Endothelial cell (in vitro differentiated cells): ENCODE measurements around the gene TMEM109. TPM values are rescaled to one million over a fixed set of nuclear protein-coding genes. Genes with fewer than 3 reads are reported as not detected.

Experiments
- DNase-seq: peaks from one replicate; pipeline ENCODE4 v3.0.0; 2021; ENCODE audit warnings: low spot score
- H3K27ac Mint-ChIP-seq: one replicate; pipeline ENCODE4 v1.8.0; 2021; ENCODE audit warnings: mixed read lengths, inconsistent platforms; ENCODE audit not compliant: unreplicated experiment
- H3K27me3 Mint-ChIP-seq: one replicate; pipeline ENCODE4 v1.8.0; 2021; ENCODE audit warnings: mild to moderate bottlenecking, moderate library complexity, mixed read lengths, inconsistent platforms; ENCODE audit not compliant: unreplicated experiment
- H3K36me3 Mint-ChIP-seq: one replicate; pipeline ENCODE4 v1.8.0; 2021; ENCODE audit warnings: mild to moderate bottlenecking, low read depth, mixed read lengths, inconsistent platforms; ENCODE audit not compliant: unreplicated experiment
- H3K4me1 Mint-ChIP-seq: one replicate; pipeline ENCODE4 v1.8.0; 2021; ENCODE audit warnings: mild to moderate bottlenecking, mixed read lengths, inconsistent platforms; ENCODE audit not compliant: unreplicated experiment
- H3K4me3 Mint-ChIP-seq: one replicate; pipeline ENCODE4 v1.8.0; 2021; ENCODE audit warnings: mild to moderate bottlenecking, mixed read lengths, inconsistent platforms; ENCODE audit not compliant: unreplicated experiment
- H3K9me3 Mint-ChIP-seq: one replicate; pipeline ENCODE4 v1.8.0; 2021; ENCODE audit warnings: mixed read lengths, inconsistent platforms; ENCODE audit not compliant: unreplicated experiment
- CTCF ChIP-seq: fragments of 200-600 bp; sonication (generic); IDR thresholded peaks from one replicate; pipeline ENCODE4 v1.5.0; 2021; ENCODE audit warnings: antibody characterized with exemption; ENCODE audit not compliant: unreplicated experiment
- total RNA-seq: library from RNA; stranded (reverse); fragmentation: NEBNext Ultra II Directional; extraction: Animal tissue kit (Norgen Biotek cat#: 25700); gene quantifications from one replicate; pipeline ENCODE4 v1.2.1, GENCODE V29; 2021; ENCODE audit not compliant: unreplicated experiment

The TMEM109 gene
- total RNA-seq, 1 donor from 2014 or later, result 95.1 TPM

- H3K4me3 Mint-ChIP-seq, result no peak overlapping the region
- H3K27ac Mint-ChIP-seq, result no peak overlapping the region
- no peaks in the 10 kb centered on the region for H3K9me3 Mint-ChIP-seq
- TF ChIP-seq CTCF, result no peak
- no peaks in the 10 kb centered on the region for H3K36me3 Mint-ChIP-seq
- H3K4me1 Mint-ChIP-seq, result peaks cover 3% of the 10 kb centered on the region
- DNase-seq, result peak; percentile 27
- peaks cover 13% of the 10 kb centered on the region for H3K27me3 Mint-ChIP-seq
These were observed 37.1 kb downstream of the TMEM109 start for GRCh38 chr11:60950933-60951605.

GRCh38 chr11:60951606-60951903 lies 37.6 kb downstream of the TMEM109 start:
- H3K4me1 Mint-ChIP-seq, result peaks cover 3% of the 10 kb centered on the region
- H3K27ac Mint-ChIP-seq, result no peak overlapping the region
- no peaks in the 10 kb centered on the region for H3K9me3 Mint-ChIP-seq
- DNase-seq, result no peak
- no peaks in the 10 kb centered on the region for H3K36me3 Mint-ChIP-seq
- TF ChIP-seq CTCF, result no peak
- H3K27me3 Mint-ChIP-seq, result peaks cover 13% of the 10 kb centered on the region
- H3K4me3 Mint-ChIP-seq, result peak overlapping the region; percentile 69

- Mint-ChIP-seq H3K36me3 (no peaks in the 10 kb centered on the region), H3K4me1 (peaks cover 3% of the 10 kb centered on the region), H3K9me3 (no peaks in the 10 kb centered on the region), H3K27me3 (peaks cover 13% of the 10 kb centered on the region), H3K27ac (no peak within 1 kb of the TSS), H3K4me3 (peak within 1 kb of the TSS; percentile 77)
- no peak for DNase-seq
- TF ChIP-seq CTCF, result no peak
These were observed 38.2 kb downstream of the TMEM109 start, which contains the start of gene SLC15A3 for GRCh38 chr11:60951904-60952741. SLC15A3 (minus strand) TSS chr11:60952176; CDS start chr11:60951551, 625 bp downstream.

GRCh38 chr11:60952742-60953170 lies 38.8 kb downstream of the TMEM109 start:
- H3K4me3 Mint-ChIP-seq, result peak overlapping the region; percentile 65

More at GRCh38 chr11:60952742-60953170, 38.8 kb downstream of the TMEM109 start:
- peaks cover 13% of the 10 kb centered on the region for H3K27me3 Mint-ChIP-seq
- H3K4me1 Mint-ChIP-seq, result peaks cover 3% of the 10 kb centered on the region
- H3K9me3 Mint-ChIP-seq, result no peaks in the 10 kb centered on the region
- H3K36me3 Mint-ChIP-seq, result no peaks in the 10 kb centered on the region
- no peak for TF ChIP-seq CTCF
- no peak overlapping the region for H3K27ac Mint-ChIP-seq
- DNase-seq, result no peak
